Activated CD4-positive, alpha-beta T cell treated with anti-CD3 and anti-CD28 coated beads, Interleukin-10, Interleukin-2, amounts not matched to agents 100 ng/mL and 50 ng/mL, durations not matched to agents 16 hours and 8 hours (primary cell): ENCODE data around the gene TAP2.
A peak's percentile ranks its signal among the peaks of the same experiment; 100 is the strongest.

Experiments
- DNase-seq: peaks from one replicate; pipeline ENCODE4 v3.0.0-alpha.2; 2020

TAP2 gene

GRCh38 chr6:32853541-32854375 is 15.2 kb upstream of the TAP2 start, which contains the start of the genes PSMB9 and TAP1:
Gene PSMB9, plus strand, starts transcription at chr6:32854192. Its CDS starts 38 bp downstream, at chr6:32854230.
Gene TAP1, minus strand, starts transcription at chr6:32853704. Its CDS starts 68 bp downstream, at chr6:32853636.
- peak; percentile 96 for DNase-seq

GRCh38 chr6:32852844-32853540 is 14.5 kb upstream of the TAP2 start:
- DNase-seq = peak; percentile 58

- DNase-seq = peak; percentile 56
These were observed 13.7 kb upstream of the TAP2 start for GRCh38 chr6:32852018-32852843.

DNA sequence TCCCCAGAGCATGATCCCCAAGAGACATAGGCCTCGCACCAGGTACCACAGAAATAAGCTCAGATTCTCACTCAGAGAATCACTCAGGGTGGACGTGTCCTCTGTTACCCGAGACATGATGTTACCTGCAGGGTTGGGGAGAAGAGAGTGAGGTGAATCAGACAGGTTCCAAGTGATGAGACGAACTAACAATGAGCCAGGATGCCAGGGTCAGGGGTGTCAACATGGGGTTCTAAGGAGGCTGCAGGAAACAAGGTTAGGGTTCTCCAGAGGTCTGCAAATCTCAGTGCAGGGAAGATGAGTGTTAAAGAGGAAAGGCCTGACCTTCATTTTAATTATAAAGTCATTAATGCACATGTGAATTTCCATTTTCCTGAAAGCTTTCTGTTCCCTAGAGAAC is 12.5 kb upstream of the TAP2 start:
- no peak for DNase-seq

- DNase-seq = no peak
These were observed 10.6 kb upstream of the TAP2 start for GRCh38 chr6:32849126-32849525.

- DNase-seq = no peak
These were observed 9.3 kb upstream of the TAP2 start for GRCh38 chr6:32847795-32848194.

DNA sequence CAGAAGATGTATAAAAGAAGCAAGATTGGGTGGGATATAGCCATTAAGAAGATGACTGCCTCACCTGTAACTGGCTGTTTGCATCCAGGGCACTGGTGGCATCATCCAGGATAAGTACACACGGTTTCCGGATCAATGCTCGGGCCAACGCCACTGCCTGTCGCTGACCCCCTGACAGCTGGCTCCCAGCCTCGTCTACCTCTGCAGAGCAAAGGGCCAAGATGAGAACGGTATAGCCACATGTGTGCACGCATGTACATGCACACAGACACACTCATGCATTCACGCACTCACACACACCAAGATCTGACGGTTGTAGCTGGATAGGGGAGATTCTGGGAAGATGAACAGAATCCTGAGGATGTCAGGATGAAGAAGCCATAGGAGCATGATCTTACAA is 8.5 kb upstream of the TAP2 start:
- no peak for DNase-seq

DNA sequence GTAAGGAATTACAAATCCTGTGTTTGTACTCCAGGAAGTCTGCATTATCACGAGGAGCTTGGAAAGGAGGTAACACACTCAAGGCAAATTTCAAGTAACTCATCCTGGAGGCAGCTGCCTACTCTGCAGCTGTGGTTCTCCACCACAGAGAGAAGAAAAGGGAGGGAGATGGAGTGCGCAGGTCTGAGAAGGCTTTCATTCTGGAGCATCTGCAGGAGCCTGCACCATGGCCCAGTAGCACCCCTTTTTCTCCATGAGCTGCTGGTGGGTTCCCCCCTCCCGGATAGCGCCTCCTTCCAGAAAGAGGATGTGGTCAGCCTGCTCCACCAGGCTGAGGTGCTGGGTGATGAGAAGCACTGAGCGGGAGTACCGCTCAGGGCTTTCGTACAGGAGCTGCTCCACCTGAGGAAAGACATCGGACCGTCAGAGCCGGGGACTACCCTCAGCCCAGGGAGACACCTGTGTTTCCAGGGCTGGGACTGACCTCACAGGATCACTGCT is 6.9 kb upstream of the TAP2 start:
- peak; percentile 78 for DNase-seq

DNA sequence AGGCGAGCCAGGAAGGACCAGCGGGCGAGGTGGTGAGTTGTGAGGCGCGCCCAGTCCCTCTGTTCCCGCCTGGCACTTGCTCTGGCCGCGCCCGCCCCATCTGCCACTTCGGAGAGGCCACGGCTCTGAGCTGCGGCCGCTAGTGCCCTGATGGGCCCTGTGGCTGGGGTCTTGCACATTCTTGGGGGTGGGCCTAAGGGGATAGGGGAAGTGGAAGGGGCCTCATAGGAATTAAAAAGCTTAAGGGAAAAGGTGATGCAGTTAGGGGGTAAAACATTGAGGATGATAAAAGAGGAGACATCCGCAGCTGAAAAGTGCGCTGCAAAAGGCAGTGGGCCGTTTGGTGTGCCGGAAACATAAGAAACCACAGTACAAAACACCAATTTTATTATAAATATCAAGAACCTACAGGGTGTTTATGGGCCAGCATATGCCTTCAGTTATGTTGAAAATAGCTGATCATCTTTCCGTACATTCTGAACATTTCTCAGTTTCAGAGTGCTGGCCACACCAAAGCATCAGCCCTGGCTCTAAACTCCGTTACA is 6.4 kb upstream of the TAP2 start:
- no peak for DNase-seq

DNA sequence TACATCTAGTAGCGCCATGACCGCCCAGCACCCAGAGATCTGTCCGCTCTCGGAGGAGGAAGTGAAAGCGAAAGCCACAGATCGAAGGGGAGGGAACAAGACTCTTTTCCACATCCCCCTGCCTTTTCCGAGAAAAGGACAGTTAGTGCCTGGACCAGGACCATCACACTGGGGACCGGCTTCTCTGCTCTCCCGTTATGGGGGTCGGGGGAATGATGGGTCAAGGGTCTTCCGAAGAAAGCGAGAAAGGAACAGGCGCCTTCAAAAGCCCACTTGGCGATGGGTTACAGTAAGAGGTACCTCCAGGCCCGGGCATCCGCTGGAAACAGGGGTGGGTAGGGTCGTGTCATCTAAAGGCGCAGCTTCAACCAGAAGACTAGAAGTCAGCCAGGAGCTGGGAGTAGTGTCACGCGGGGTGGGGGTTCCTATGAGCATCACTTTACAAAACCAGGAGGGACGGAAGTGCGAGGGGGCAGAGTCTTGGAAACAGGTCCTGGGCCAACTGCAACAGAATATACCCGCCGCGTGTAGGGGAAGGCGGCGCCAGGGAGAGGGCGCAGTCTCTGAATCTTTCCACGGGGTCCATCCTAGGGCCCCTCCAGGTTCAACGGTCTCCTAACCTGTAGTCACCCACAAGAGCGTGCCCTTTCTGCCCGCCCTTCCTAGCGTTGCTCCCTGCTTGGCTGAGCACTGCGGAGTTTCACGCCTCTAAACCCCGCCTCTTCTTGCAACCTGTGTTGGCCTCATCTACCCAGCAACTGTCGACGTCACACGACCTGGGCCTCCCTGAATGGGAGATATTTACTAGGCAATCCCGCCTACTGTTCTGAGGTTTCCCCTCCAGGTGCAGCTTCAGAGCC is 5.7 kb upstream of the TAP2 start, which contains the start of gene PSMB8:
TSS of gene PSMB8 (minus strand) at position 69 of the 860 bp plus-strand sequence. CDS start at position 18, 51 bp downstream.
- peak; percentile 99 for DNase-seq

DNA sequence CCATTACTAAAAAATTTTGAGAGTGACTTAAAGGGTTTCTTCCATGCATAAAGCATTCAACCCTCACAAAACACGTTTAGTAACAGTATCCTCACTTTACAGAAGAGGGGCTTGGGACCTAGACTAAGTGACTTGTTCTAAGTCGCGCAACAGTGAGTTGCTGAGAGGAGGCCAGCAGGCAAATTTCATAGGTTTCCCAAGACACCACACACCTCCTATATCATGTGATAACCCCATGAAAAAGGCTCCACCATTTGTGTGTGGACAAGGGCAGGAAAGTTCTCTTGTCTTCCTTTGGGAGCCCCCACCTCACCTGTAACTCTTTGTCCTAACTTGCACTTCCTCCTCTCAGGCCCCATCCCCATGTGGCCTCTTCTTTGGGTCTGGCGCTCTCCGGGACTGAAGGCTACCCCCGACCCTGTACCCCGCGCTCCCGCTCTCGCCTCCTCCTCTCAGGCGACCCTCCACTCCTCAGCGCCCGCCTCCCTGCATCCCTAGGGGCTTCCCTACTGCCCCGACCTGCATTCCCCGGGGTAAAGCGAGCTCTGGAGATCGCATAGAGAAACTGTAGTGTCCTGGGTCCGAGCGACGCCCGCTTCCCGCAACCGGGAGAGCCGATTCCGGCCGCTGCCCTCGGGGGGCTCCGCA is 4.9 kb upstream of the TAP2 start:
- peak; percentile 26 for DNase-seq

GRCh38 chr6:32842690-32843089 is 4.2 kb upstream of the TAP2 start:
- DNase-seq = peak; percentile 28

GRCh38 chr6:32842021-32842650 is 3.6 kb upstream of the TAP2 start:
- no peak for DNase-seq

GRCh38 chr6:32840604-32841246 is 2.2 kb upstream of the TAP2 start:
- DNase-seq = peak; percentile 89

- no peak for DNase-seq
These were observed 817 bp upstream of the TAP2 start for GRCh38 chr6:32839356-32839755.

DNA sequence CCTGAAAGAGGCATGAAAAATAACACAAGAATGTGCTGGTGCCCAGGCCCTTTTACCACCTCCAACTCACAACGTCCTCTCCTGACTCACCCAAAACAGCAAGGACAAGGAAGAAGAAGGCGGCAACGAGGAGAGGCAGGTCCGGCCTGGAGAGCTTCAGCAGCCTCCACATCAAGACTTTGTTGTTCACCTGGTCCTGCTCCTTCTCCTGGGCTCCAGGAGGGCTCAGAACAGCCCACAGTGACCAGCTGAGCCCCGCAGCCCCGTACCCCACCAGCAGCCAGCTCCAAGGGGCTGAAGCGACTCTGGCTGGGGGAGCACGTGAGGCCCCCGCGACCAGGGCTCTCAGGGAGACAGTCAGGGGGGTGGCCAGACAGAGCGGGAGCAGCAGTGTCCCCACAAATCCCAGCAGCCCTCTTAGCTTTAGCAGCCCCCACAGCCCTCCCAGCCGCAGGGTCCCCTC is 857 bp downstream of the TAP2 start:
- DNase-seq = no peak

DNA sequence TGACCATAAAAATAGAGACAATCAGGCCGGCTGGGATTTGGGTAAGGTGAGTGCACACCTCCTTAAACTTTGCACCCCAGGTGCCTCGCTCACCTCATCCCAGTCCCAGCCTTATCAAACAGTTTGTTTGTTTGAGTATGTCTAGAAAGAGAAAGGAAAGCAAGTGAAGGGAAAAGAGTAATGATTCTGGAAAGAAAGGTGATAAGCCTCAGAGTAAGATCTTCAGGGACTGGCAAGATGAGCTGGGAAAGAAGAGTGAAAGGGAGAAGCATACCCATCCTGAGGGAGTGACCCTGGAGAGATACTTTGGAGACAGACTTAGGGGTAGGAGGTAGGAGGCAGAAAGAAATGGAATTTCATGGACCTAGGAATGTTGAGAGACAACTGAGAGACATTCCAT is 1.7 kb downstream of the TAP2 start:
- no peak for DNase-seq

DNA sequence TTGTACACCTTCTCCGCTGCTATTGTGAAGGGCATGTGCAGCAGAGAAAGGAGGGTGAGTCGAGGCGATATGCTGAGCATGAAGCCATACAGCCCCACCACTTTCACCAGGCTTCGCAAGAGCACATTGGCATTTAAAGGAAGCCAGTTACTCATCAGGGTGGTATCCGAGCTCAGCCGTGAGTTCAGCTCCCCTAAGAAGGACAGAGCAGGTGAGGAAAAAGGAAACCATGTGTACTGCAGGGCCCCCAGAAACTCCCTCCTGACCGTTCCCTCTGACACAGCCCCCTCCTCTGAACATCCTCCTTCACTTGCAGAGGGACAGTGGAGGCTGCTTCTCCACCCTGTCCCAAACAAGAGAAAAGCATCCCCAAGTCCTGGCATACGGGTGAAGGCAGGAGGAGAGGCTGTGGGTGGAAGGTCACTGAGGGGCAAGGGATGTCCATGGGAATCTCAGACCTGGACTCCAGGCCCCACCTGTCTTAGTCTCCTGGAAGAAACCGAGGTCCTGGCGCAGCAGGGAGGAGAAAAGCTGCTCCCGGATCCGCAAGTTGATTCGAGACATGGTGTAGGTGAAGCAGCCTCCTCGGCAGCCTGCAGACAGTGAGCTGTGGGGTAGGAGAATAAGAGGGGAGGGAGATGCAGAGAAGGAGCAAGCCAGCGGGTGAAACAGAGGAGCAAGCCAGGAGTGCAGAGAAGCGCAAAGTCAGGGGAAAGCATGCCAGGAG is 3.2 kb downstream of the TAP2 start:
- DNase-seq = no peak

DNA sequence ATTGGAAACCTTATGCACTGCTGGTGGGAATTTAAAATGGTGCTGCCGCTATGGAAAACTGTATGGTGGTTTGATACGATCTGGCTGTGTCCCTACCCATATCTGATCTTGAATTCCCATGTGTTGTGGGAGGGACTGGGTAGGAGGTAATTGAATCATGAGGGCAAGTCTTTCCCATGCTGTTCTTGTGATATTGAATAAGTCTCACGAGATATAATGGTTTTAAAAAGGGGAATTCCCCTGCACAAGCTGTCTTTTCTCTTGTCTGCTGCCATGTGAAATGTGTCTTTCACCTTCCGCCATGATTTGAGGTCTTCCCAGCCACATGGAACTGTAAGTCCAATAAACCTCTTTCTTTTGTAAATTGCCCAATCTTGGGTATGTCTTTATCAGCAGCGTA is 4.9 kb downstream of the TAP2 start:
- DNase-seq = no peak
